ENCODE results near the gene CHAF1B. TPM values are rescaled to one million over a fixed set of nuclear protein-coding genes. Genes with fewer than 3 reads are reported as not detected.

CHAF1B gene
- total RNA-seq, 2 donors from 2014 or later, result 4.2 to 4.9 TPM

- TF ChIP-seq POLR2AphosphoS5 (IDR thresholded peaks at IDR 0.05) (no peak), CTCF (IDR thresholded peaks at IDR 0.05) (no peak), POLR2A (IDR thresholded peaks at IDR 0.05) (no peak)
- no peaks in the 10 kb centered on the region for H3K4me1 ChIP-seq (replicated peaks)
- H3K27me3 ChIP-seq (replicated peaks; ENCODE audit: insufficient read depth), result no peaks in the 10 kb centered on the region
- WGBS, result 92% methylated on average over 25 of the region's 34 CpGs
- H3K27ac ChIP-seq, result no peak overlapping the region
- H3K4me3 ChIP-seq, result no peak overlapping the region
- no peaks in the 10 kb centered on the region for H3K9me3 ChIP-seq
- no peaks in the 10 kb centered on the region for H3K36me3 ChIP-seq
- DNase-seq (ENCODE audit: low spot score), result no peak
- intact Hi-C loops (cut with DNase I), result no loop called here
Measured at GRCh38 chr21:36461277-36461917, 76.2 kb downstream of the CHAF1B start.

- intact Hi-C loops (cut with DNase I), result no loop called here
Measured at GRCh38 chr21:36461918-36462486, 76.8 kb downstream of the CHAF1B start.

GRCh38 chr21:36463204-36463603 lies 78.0 kb downstream of the CHAF1B start:
- WGBS, result 92% methylated on average over 10 of the region's 10 CpGs
- Histone ChIP-seq H3K4me3 (no peak overlapping the region), H3K9me3 (no peaks in the 10 kb centered on the region), H3K4me1 (replicated peaks) (no peaks in the 10 kb centered on the region), H3K27me3 (replicated peaks; ENCODE audit: insufficient read depth) (no peaks in the 10 kb centered on the region), H3K36me3 (no peaks in the 10 kb centered on the region), H3K27ac (no peak overlapping the region)
- TF ChIP-seq CTCF (IDR thresholded peaks at IDR 0.05) (no peak), POLR2AphosphoS5 (IDR thresholded peaks at IDR 0.05) (no peak), POLR2A (IDR thresholded peaks at IDR 0.05) (no peak)
- intact Hi-C loops (cut with DNase I), result no loop called here
- no peak for DNase-seq (ENCODE audit: low spot score)

More at GRCh38 chr21:36461918-36462486, 76.8 kb downstream of the CHAF1B start:
- Histone ChIP-seq H3K9me3 (no peaks in the 10 kb centered on the region), H3K27me3 (replicated peaks; ENCODE audit: insufficient read depth) (no peaks in the 10 kb centered on the region), H3K4me1 (replicated peaks) (no peaks in the 10 kb centered on the region), H3K4me3 (no peak overlapping the region), H3K27ac (no peak overlapping the region), H3K36me3 (no peaks in the 10 kb centered on the region)
- DNase-seq (ENCODE audit: low spot score), result no peak
- TF ChIP-seq POLR2AphosphoS5 (IDR thresholded peaks at IDR 0.05), result no peak
- TF ChIP-seq CTCF (IDR thresholded peaks at IDR 0.05), result no peak
- 35% methylated on average over 14 of the region's 14 CpGs for WGBS

- WGBS, result 88% methylated on average over 10 of the region's 10 CpGs
- intact Hi-C loops (cut with DNase I), result no loop called here
- DNase-seq (ENCODE audit: low spot score), result no peak
- Histone ChIP-seq H3K27ac (no peak overlapping the region), H3K9me3 (no peaks in the 10 kb centered on the region), H3K4me1 (replicated peaks) (no peaks in the 10 kb centered on the region), H3K27me3 (replicated peaks; ENCODE audit: insufficient read depth) (no peaks in the 10 kb centered on the region), H3K4me3 (no peak overlapping the region), H3K36me3 (no peaks in the 10 kb centered on the region)
- TF ChIP-seq CTCF (IDR thresholded peaks at IDR 0.05) (no peak), POLR2AphosphoS5 (IDR thresholded peaks at IDR 0.05) (no peak), POLR2A (IDR thresholded peaks at IDR 0.05) (no peak)
Measured at GRCh38 chr21:36463991-36464390, 78.8 kb downstream of the CHAF1B start.

- Histone ChIP-seq H3K27me3 (replicated peaks; ENCODE audit: insufficient read depth) (no peaks in the 10 kb centered on the region), H3K9me3 (no peaks in the 10 kb centered on the region), H3K27ac (no peak overlapping the region), H3K4me1 (replicated peaks) (no peaks in the 10 kb centered on the region), H3K4me3 (no peak overlapping the region), H3K36me3 (no peaks in the 10 kb centered on the region)
- DNase-seq (ENCODE audit: low spot score), result no peak
- intact Hi-C loops (cut with DNase I), result no loop called here
- no peak for TF ChIP-seq CTCF (IDR thresholded peaks at IDR 0.05)
- TF ChIP-seq POLR2A (IDR thresholded peaks at IDR 0.05), result no peak
- no peak for TF ChIP-seq POLR2AphosphoS5 (IDR thresholded peaks at IDR 0.05)
- 90% methylated on average over 3 of the region's 3 CpGs for WGBS
Measured at GRCh38 chr21:36464590-36464989, 79.4 kb downstream of the CHAF1B start.

Measured in prostate gland (tissue), 2 donors.